ENCODE results near the gene C15orf39.
"Not testable (repeated sequence)": the region's sequence is repeated elsewhere in the genome, so short reads cannot be mapped to it uniquely, and the experiment has no call there.

C15orf39 gene

DNA sequence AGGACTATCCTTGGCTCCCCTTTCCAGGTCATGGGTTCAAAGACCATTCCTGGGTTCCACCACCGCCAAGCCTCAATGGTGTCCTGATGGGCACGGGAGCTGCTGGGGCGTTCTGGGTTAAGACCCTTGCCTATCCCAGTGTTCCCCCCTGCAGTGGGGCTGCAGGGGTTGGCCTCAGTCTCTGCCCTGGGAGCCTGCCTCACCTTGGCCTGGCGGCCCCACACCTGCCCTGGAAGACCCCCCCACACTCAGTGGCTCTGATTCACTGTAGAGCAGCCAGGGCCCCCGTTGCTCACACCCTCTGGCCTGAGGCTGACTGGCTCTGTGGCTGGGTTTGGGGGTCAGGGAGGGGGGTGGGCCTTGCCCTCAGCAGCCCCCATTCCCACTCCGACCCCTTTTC lies 22.0 kb downstream of the C15orf39 start:
- TF ChIP-seq, protein P1, sequence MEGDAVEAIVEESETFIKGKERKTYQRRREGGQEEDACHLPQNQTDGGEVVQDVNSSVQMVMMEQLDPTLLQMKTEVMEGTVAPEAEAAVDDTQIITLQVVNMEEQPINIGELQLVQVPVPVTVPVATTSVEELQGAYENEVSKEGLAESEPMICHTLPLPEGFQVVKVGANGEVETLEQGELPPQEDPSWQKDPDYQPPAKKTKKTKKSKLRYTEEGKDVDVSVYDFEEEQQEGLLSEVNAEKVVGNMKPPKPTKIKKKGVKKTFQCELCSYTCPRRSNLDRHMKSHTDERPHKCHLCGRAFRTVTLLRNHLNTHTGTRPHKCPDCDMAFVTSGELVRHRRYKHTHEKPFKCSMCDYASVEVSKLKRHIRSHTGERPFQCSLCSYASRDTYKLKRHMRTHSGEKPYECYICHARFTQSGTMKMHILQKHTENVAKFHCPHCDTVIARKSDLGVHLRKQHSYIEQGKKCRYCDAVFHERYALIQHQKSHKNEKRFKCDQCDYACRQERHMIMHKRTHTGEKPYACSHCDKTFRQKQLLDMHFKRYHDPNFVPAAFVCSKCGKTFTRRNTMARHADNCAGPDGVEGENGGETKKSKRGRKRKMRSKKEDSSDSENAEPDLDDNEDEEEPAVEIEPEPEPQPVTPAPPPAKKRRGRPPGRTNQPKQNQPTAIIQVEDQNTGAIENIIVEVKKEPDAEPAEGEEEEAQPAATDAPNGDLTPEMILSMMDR (IDR thresholded peaks at IDR 0.05; ENCODE audit: control insufficient read depth, extremely low read depth, insufficient read depth), result no peak
- DNase-seq (ENCODE audit: low read depth), result no peak
- H3K4me3 ChIP-seq (ENCODE audit: low read depth, low read length), result no peak overlapping the region

DNA sequence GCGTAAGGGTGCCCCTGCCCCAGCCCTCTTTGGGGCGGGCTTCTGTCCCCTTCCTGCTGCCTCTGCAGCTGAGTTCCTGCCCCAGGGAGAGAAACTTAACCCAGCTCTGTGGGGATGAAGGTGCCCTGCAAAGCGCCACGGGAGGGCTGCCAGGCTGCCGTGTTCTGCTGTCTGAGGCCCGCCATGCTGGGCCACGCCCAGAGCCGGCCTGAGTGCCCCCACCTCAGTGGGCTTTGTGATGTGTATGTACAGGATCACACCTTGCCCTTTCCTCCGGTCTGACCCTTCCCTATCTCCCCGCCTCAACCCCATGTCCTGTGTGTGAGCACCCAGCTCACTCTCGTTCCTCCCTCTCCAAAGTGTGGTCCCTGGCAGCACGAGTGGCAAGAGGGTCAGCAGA lies 22.6 kb downstream of the C15orf39 start:
- H3K4me3 ChIP-seq (ENCODE audit: low read depth, low read length), result no peak overlapping the region
- DNase-seq (ENCODE audit: low read depth), result no peak
- TF ChIP-seq, protein P1 (IDR thresholded peaks at IDR 0.05; ENCODE audit: control insufficient read depth, extremely low read depth, insufficient read depth), result no peak

DNA sequence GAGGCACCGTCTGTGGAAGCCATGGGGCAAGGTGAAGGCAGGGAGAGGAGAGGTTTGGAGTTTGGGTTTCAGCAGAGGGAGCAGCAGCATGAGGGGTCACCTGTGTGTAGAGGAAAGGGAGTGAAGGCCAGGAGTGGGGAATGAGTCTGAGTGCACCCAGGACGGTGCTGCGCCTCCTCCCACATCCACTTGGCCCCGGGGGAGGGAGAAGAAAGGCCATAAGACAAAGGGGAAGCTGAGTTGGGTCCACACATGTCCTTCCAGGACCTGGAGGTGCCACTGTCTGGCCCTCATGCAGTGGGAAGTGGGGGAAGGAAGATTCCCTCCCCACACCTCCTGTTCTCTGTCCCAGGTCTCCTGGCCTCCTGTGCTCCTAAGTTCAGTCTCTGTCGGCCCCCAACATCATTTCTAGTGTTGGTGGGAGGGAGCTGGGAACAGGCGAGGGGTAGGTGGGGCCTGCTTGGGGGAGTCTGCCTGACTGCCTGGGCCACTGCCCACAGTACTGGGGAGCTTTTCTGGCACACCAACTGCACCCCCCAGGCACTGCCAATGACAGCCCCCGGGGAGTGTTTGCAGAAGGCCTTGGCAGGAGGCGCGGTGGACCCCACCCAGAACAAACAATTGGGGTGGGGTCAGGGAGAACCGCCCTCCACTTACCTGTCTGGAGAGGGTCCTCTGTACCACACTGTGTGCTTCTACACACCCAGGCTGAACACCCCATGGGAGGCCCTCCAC lies 23.6 kb downstream of the C15orf39 start:
- not testable (repeated sequence) for H3K4me3 ChIP-seq (ENCODE audit: low read depth, low read length); DNase-seq (ENCODE audit: low read depth)

DNA sequence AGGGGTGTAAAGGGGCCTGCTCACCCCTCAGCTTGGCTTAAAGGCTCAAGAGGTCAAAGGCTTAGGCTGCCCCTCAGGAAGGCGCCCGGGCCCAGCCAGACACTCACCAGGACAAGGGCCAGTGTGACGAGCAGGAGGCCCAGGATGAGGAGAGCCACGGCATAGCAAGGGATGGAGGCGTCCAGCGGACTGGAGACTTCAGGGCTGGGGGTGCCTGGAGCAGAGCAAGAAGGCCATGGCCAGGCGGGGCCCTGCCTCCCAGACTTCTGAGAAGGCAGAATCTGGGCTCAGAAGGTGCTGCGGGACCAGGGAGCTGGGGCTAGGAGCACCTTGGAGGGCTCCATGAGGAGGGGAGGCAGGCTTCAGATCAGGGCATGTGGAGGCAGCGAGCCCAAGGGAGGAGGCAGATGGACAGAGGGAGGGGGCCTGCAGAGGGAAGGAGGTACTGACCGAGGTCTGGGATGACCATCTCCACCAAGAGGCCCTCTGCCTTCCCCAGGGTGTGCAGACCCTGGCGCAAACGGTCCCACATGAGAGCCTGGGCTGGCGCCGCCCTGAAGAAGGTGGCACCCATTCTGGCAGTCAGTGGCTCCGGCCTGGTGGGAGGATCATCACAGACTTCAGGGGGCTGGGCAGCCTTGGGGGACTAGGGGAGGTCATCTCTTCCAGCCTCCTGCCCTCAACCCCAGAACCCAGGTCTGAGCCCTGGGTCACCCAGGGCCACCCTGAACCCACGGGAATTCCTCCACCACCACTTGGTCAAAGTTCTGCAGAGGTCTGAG lies 24.5 kb downstream of the C15orf39 start:
- H3K4me3 ChIP-seq (ENCODE audit: low read depth, low read length), result no peak overlapping the region
- DNase-seq (ENCODE audit: low read depth), result no peak
- TF ChIP-seq, protein P1 (IDR thresholded peaks at IDR 0.05; ENCODE audit: control insufficient read depth, extremely low read depth, insufficient read depth), result no peak

DNA sequence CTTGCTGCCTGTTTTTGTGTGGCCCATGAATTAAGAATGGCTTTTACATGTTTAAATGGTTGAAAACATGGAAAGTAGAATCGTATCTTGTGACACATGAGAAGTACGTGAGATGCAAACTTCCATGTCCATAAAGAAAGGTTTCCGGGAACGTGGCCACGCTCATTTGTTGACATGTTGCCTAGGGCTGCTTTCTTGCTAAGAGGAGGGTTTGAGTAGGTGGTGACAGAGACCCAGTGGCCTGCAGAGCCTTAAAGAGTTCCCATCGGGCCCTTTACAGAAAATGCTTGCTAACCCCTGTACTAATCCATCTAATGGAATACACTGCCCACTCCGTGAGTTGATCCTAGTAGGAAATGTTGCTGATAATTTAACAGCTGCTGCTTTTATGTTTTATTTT lies 25.4 kb downstream of the C15orf39 start:
- DNase-seq (ENCODE audit: low read depth); H3K4me3 ChIP-seq (ENCODE audit: low read depth, low read length): not testable (repeated sequence)

DNA sequence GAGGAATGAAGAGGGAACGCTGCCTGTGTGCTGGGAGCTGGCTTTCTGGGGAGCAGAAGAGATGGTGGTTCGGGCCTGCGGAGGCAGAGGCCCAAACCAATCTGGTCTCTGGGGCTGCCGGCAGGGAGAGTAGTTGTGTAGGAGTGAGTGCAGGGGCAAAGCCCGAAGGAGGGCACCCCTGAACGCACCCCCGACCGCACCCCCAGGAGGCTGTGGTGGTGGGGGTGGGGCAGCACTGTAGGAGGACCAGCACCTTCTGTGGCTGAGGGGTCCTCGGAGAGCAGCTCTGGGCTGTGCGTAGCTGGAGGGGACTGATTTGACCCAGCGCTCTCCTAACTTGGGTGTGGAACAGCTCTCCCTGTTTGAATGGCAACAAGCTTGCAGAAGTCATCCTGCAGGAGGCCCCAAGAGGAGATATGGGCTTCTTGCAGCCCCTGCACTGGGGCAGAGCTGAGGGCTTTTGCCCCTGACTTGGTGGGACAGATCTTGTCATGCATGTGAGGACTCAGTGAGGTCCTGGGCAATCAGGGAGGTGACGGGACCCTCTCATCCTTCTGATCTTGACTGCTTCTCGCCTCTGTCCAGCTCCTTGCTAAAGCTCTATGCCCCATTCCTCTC lies 26.1 kb downstream of the C15orf39 start:
- TF ChIP-seq, protein P1 (IDR thresholded peaks at IDR 0.05; ENCODE audit: control insufficient read depth, extremely low read depth, insufficient read depth), result no peak
- DNase-seq (ENCODE audit: low read depth), result no peak
- H3K4me3 ChIP-seq (ENCODE audit: low read depth, low read length), result no peak overlapping the region

DNA sequence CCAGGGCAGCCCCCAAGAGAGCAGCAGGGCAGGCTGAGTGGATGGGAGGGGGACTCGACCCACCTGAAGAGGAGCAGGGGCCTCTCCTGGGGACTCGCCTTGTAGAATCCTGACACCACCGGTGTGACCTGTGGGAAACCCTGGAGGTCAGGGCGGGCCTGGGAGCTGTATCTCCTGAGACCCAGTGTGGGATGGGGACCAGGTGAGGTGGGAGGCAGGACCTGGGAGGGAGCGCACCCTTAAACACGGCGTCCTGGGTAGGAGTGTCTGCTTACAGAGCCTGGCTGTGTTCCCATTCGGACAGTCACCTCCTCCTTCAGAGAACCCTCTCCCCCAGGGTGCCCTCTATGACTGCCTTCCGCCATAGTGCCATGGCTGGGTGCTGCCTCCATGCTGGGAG lies 27.1 kb downstream of the C15orf39 start:
- H3K4me3 ChIP-seq (ENCODE audit: low read depth, low read length), result no peak overlapping the region
- no peak for DNase-seq (ENCODE audit: low read depth)
- TF ChIP-seq, protein P1 (IDR thresholded peaks at IDR 0.05; ENCODE audit: control insufficient read depth, extremely low read depth, insufficient read depth), result no peak

Measured in LNCaP clone FGC (cell line).